ENCODE results near the gene NAT9.

The NAT9 gene

DNA sequence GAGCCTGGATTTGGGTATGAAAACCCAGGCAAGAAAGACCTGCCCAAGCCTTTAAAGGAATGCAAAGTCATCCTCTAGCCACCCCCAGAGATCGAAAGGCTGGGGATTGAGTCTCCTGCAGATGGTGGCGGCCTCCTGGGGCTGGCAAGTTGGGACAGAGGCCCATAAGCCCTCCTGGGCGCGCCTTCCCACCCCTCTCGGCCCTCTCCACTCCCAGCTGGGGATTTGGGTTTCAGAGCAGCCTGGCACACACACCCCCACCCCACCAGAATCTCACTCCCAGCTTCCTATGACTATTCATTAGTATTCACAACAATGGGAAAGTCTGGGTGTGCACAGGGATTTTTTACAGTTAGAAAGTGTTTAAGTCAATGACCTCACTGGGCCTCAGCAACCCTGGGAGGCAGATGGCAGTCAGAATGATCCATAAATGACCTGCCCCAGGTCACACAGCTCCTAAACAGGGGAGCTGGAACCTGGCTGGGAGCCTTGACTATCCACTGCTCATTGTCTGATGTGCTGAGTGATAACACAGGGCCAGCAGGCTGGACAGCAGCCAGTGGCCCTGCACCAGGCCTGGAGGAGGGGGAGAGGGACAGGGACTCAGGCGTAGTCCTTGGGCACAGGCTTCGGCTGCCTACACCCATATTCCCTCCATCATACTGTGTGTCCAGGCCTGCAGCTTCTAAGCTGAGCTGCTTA lies 15.6 kb downstream of the NAT9 start:
- DNase-seq, result no peak

DNA sequence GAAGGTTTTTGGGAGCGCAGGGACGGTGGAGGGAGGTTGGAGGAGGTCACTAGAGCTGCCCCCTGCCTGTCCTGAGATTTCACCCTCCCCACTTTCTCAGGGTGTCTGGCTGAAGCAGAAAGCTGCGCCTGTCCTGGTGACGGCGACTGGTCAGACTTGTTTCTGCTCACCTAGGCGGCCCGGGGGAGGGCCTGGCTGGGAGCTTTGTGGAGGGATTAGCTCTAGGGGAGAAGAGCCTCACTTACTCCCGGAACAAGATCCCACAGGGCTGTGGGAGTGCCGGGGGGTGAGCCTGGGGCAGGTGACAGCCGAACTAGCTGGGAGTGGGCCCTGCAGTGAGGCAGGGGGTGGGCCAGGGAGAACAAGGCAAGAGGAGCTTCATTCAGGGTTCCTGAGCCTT lies 16.2 kb downstream of the NAT9 start:
- DNase-seq, result no peak

DNA sequence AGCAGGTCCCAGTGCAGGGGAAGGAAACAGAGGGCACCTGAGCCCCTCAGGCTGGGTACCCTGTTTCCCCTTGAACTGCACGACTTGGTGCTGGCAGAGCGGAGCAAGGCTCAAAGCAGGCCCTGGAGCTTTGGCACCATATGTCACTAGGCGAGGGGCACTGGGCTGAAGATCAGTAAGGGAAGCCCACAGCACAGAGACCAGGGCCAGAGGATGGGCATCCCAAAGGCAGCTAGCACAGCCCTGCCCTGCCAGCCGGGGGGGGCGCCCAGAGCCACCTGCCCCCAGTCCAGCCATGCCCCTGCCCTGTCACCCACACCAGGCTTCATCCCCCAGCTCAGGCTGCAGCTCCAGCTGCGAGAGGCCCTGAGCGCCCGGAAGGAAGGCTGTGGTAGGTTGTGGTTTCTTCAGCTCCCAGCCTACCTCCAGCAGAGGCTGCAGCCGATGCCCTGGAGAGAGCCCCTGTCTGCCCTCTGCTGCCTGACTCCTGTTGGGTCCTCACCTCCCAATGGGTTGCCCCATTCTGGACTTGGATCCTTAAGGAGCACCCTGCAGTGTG lies 16.8 kb downstream of the NAT9 start:
- peak; percentile 90 to 92 for DNase-seq

DNA sequence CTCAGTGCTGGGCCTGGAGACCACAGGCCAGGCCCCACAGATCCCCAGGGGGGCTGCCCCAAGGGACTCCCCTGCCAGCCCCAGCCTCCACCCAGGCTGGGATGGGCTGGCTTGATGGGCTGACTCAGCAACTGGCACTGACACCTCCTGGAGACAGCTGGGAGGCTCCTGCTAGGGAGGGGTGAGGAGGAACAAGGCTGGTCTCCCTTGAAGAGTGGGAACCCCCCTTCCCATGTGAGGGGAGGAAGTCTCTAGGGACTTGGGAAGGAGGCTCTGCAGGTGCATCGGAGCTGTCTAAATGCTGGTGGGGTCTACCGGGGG lies 17.3 kb downstream of the NAT9 start:
- peak; percentile 28 to 55 for DNase-seq

DNA sequence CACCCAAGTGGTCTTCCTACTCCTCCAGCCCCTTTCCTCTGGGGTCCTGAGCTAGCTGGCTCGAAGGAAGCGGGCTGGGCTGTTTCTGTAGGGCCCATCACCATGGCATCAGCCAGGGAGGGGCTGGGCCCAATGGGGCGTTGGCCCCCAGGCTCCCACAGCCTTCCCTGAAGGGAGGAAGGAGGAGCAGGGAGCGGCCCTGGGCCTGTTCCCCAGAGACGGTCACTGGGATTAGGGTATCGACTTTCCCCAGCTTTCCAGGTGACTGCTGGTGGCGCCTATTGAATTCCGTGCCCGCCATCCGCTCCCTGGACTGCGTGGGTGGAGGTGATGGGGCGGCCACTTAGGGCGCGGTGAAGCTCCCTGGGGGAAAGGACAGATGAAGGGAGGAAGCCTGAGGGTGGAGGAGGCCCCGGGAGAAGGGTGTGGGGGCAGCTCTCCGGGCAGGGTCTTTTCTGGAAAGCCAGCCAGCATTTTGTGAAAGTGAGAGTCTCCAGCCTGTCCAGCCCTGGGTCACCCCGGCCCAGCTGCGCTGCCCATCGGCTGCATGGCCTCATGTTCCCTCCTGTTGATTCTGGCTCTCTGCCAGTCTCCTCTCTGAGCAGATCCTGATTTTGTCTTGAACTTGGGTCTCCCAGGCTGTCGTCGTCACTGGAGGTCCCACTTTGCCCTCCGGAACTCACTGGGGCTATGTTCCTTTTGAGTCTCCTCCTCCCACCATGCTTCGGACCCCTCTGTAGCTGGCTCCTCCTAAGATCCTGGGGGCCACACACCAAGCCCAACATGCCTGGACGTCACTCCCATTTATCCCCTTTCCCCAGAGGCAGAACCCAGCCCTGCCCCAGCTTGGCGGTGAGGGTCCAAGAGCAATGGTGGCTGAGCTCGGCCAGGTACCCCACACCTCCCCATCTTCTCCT lies 18.0 kb downstream of the NAT9 start:
- DNase-seq, result no peak

DNA sequence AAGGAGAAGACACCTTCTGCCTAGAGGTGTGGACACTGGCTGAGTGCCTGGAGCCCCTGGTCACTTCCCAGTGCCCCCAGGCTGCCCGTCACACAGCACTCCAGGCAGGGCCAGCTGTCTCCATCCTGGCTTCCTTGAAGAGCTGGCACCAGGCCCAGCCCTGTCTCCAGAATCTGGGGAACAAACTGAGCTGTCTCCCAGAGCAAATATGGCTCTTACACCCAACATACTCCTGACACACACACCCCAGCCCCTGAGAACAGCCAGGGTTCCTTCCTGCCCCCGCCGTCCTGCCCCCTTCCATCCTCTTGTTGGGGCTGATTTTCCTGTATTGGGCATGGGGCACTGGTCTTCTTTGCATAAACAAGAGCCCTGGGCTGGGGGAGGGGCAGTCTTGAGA lies 18.6 kb downstream of the NAT9 start:
- DNase-seq, result no peak

DNA sequence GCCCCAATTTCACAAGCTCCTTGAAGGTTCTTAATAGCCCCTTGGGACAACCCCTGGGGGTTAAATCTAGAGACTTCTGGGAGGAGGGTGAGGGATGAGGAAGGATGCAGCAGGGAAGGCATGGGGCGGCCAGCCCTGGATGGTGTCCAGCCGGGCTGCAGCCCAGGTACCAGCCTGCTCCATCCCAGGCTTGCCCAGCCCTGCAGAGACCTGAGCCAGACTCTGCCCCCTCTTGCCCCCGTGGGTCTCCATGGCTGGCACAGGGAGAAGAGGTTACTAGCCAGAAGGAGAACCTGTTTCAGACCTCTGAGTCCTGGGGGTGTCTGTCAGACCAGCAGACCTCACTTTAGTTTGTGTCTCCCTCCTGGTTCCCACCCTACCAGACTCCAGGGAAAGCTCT lies 19.3 kb downstream of the NAT9 start:
- DNase-seq, result no peak

DNA sequence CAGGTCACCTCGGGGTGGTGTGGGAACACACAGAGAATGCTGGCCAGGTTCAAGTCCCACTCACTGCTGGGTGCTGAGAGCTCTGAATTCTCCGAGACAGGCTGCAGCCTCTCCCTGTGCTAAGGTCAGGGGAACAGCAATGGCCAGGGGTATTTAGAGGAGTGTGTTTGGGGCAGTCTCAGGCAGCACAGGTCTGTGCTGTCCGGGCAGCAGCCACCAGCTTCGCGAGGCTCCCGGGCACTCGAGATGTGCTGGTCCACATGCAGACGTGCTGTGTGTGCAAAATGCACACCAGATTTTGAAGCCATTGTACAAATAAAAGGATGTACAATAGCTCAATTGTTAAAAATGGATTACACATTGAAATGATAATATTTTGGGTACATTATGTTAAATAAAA lies 20.6 kb downstream of the NAT9 start:
- no peak for DNase-seq

DNA sequence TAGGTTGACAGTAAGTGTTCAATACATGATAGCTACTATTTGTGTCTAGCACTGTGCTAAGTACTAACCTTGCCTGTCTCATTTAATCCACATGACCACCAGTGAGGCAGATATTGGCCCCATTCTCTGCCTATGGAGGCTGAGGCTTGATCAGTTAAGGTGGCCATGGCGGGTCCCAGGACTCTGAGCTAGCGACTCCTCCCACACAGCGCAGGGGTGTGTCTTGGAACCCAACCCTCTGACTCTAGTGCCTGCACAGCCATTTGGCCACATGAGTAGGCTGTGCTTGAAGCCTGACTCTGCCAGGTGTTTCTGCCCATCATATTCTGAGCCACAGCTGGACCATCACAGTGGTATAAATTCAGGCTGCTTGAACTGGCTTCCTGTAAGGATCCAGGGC lies 21.3 kb downstream of the NAT9 start:
- DNase-seq, result no peak

DNA sequence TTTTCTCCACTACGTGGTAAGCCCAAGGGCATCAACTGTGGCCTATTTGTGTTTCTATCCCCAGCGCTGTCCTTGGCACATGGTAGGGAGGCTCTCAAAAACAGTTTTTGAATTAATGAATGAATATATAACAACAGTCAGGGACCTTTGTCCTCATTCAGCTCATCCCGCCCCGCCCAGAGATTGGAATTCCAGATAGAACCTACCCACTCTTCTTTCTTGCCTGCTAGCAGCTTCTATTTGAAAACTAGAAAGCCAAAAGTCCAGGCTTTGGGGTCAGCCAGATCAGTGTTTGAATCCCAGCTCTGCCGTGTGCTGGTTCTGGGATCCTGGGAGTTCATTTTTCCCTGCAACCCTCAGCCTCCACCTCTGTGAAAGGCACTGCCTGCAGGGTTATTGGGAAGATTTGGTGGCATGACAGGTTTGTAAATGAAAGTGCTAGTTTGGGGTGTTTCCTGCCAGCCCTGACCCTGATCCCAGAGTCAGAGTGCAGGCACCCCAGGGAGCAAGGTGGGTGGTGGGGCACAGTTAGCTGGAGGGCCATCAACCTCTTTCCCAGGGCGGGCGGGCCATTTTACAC lies 23.2 kb downstream of the NAT9 start:
- no peak for DNase-seq

DNA sequence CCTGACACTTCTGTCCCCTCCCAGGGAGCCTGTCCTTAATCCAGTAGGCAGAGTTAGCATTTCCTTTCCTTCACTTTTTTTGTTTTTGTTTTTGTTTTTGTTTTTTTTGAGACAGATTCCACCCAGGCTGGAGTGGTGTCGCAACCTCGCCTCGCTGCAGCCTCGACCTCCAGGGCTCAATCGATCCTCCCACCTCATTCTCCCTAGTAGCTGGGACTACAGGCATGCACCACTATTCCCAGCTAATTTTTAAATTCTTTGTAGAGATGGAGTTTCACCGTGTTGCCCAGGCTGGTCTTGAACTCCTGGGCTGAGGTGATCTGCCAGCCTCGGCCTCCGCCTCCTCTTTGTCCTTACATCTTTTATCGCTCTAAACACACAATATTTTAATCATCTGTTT lies 23.7 kb downstream of the NAT9 start:
- no peak for DNase-seq

DNA sequence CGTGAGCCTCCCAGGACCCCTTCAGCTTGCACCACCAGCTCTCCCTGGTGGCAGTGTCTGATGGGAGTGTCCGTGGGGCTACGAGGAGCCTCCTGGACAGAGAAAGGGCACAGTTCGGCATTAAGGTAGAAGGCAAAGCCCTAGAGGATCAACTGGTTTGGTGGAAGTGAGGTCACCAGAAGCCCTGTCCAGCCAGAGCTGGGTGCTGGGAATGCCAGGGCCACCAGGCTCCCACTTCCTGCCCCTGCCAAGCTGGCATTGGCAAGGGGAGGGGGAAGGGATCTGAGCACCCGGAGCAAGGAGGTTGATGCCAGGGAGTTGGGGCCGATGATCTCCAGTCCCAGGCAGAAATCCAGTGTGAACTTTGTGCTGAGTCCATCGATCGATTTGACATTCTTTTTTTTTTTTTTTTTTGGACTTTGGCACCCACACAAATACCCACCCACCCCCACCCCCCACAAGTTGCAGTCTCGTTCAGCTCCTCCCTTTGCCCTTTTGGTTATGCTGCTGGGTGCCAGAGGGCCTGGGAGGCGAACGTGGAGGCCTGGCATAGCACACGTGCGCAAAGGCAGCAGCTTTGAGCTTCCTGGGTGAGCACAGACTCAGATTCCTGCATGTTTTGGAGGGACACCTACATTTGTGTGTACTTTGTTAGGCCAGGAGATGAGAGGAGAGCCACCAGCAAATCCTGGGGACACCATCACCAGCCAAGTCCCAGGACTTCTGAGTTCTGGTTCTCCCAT lies 25.6 kb downstream of the NAT9 start:
- DNase-seq, result no peak

DNA sequence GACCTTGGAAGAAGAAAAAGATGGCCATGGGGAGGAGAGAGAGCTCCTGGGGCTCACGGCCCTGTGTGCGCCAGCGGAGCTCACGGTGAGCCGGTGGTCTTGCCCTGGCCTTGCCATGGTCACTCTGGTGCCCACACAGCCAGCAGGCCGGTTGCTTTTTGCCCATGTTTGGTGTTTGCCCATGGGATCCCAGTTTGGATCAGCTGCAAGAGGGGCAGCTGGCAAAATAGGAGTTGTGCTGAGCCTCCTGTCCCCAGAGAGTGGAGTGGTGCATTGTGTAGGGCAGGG lies 26.2 kb downstream of the NAT9 start:
- DNase-seq, result no peak

DNA sequence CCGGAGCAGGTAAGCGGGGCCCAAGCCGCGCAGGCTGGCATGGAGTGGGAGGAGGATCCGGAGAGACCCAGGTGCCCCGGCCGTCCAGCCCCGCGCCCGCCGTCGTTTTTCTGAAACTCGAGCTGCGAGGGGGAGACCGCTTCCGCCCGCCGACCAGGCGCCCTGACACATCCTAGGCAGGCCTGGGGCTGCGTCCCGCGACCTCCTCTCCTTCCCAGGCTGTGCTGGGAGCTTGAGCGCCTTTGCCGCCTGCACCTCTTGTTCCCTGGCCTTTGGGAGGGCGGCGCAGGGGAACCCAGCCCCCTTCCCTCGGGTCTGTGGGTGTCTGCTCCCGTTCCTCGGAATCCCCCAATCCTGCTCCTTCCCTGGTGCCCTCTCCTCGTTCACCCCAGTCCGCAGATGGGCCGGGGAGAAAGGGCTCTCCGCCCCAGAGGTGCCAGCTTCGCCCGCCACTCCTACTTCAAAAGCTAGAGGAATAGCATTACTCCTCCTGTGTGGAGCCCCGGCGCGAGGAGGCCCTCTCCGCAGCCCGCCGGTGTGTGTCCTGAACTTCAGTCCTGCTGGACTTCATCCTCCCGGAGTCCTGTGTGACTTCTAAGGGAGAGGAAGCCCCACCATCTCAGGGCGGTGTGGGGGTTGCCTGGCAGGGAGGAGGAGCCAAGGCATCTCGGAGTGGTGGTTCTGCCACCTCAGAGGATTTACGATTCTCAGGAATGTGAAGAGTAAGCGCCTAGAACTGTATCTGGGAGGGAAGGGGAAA lies 26.7 kb downstream of the NAT9 start:
- DNase-seq, result peak in 1 of 2 experiments; percentile 37

DNA sequence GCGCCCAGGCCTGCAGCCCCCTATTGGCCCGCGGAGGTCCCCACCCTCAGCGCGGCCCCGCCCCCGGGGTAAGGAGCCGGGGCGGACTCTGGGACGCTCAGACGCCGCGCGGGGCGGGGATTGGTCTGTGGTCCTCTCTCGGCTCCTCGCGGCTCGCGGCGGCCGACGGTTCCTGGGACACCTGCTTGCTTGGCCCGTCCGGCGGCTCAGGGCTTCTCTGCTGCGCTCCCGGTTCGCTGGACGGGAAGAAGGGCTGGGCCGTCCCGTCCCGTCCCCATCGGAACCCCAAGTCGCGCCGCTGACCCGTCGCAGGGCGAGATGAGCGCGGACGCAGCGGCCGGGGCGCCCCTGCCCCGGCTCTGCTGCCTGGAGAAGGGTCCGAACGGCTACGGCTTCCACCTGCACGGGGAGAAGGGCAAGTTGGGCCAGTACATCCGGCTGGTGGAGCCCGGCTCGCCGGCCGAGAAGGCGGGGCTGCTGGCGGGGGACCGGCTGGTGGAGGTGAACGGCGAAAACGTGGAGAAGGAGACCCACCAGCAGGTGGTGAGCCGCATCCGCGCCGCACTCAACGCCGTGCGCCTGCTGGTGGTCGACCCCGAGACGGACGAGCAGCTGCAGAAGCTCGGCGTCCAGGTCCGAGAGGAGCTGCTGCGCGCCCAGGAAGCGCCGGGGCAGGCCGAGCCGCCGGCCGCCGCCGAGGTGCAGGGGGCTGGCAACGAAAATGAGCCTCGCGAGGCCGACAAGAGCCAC lies 27.4 kb downstream of the NAT9 start, which contains the start of gene NHERF1:
NHERF1 (plus strand) TSS at position 100 of the 750 bp plus-strand sequence; CDS start at position 319, 219 bp downstream.
- peak in 1 of 2 experiments; percentile 97 for DNase-seq

DNA sequence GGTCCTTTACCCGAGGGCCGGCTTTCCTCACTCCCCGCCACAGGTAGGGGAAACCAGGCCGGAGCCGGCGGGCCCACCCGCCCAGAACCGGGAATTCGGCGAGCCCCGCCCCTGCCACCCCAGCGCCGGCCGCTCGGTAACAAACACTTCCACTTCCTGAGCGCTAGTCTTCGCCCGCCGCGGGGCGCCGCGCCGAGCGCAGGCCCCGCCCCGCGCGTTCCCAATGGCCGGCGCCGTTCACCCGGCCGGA lies 27.9 kb downstream of the NAT9 start:
- peak in 1 of 2 experiments; percentile 95 for DNase-seq

DNA sequence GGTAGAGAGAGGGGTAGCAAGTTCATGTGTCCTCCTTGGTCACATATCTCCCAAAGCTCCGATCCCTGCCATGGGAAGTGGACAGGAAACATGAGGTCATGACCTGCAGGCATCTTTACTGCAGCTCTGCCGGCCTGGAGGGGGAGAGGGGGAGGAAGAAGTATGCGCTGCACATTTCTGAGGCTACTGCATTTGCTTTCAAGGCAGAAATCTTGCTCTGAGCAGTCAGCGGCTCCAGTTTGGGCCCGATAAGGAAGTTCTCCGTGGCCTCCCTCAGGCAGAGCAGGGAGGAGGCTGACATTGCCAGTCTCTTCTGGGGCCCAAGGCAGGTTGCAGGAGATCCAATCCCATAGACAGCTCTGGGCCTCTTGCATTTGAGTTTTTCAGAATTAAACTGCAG lies 29.2 kb downstream of the NAT9 start:
- DNase-seq, result peak; percentile 62 to 68

DNA sequence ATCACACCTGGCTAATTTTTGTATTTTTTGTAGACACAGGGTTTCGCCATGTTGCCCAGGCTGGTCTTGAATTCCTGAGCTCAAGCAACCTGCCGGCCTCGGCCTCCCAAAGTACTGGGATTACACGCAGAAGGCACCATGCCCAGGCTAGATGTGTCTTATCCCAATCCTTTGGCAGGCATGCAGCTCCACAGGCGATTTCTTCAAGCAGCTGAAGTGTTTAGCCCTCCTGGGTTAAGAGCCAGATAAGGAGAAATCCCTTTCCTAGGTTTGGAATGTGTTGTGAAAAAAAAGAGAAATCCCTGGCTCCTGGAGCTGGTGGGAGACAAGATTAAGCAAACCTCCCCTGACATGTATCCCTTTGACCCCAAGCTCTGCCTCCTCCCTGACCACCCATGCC lies 29.8 kb downstream of the NAT9 start:
- no peak for DNase-seq

DNA sequence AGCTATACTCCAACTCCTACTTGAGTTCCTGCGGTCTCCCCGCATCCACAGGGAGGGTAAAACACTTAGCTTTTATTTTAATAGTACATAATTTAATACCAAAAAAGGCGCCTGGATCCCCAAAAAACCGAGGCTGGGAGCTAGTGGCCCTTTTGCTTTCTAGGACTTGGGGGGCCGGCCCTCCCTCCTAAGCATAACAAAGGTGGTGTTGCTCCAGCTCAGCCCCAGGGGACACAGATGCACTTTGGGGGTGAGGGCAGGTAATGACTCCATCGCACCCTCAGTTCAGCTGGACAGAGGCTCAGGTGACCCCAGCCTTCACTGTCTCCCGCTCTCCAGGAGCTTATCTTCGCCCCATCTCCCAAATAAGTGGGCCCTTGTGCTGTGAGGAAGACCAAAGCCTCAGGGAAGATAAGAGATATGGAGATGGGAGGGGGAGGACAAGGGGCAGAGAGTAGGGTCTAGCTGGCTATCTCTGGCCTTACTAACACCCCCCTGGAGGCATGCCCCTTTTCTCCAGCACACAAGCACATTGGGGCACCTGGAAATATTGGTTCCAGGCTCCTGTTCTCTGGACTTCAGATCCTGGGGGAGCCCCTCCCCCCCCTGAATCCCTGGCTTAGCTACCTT lies 30.5 kb downstream of the NAT9 start:
- DNase-seq, result no peak

DNA sequence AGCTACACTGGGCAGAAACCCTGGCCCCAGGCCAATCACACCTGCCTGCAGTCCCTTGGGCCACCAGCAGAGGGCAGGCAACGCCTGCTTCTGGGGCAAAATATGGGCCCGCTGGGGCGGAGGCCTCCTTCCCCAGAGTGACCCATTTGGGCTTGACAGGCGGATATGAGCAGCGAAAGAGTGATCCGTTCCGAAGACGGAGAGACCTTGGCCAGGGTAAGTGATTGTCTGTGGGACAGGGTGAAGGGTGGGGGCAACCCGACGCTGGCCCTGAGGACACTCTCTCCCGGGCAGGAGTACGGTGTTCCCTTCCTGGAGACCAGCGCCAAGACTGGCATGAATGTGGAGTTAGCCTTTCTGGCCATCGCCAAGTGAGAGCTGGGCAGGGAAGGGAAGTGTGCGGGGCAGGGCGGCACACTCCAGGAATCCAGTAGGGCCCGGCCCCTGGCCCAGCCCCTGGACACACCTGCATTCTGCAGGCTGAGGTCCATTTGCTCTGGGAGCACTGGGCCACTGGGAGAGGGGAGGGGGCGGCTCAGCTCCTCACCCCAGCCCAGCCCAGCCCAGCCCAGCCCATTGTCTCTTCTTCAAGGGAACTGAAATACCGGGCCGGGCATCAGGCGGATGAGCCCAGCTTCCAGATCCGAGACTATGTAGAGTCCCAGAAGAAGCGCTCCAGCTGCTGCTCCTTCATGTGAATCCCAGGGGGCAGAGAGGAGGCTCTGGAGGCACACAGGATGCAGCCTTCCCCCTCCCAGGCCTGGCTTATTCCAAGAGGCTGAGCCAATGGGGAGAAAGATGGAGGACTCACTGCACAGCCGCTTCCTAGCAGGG lies 31.2 kb downstream of the NAT9 start:
- peak; percentile 43 to 51 for DNase-seq

DNA sequence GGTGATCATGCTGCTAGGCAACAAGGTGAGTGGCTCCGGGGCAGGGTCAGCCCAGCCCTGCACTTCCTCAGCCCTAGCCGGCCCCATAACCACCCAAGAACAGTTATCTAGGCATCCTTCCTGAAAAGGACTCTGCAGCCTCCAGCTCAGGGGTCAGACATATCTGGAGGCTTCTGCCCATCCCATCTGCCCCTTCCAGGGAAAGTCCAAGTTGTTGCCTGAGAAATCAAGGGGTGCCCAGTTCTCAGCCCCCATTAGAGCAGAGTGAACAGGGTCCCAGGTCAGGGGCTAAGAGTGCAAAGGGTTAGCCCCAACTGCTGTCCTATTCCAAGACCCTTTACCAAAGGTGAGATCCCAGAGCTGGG lies 31.8 kb downstream of the NAT9 start:
- no peak for DNase-seq
